Astrocyte of the cerebellum (primary cell): ENCODE data around the gene QSER1.
"Not testable (repeated sequence)": the region's sequence is repeated elsewhere in the genome, so short reads cannot be mapped to it uniquely, and the experiment has no call there.

Experiments
- DNase-seq: peaks from one replicate; pipeline ENCODE4 v3.0.0-alpha.2; 2011; ENCODE audit warnings: low read depth
- H3K4me3 ChIP-seq: 2 replicates; pipeline ENCODE4 v1.5.1; 2011; ENCODE audit warnings: mild to moderate bottlenecking, low read depth, low read length, moderate library complexity
- CTCF ChIP-seq: IDR thresholded peaks from 2 replicates; pipeline ENCODE4 v1.5.1; 2012; ENCODE audit warnings: low read length, low read depth, moderate library complexity, mild to moderate bottlenecking; ENCODE audit errors: missing control alignments
- in situ Hi-C: cut with HindIII; loops from 2 replicates; pipeline ENCODE4 v1.10.0; 2017; ENCODE audit warnings: low sequenced_read_pairs

QSER1 gene

DNA sequence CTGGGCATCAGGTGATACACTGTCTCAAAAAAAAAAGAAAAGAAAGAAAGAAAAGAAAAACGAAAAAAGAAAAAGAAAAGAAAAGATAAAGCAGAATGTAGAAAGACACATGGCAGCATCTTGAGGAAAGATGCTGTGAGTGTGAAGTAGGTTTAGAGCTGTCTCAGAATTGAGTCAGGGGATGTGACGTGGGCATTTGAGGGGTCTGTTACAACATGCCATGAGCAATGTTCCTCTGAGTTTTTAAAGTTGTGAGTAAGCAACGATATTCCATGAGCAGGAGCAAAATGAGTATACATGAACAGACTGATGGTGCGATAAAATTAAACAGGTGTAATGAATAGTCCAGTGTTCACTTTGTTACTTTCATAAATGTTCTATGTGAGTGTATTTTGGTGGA, 11.3 kb upstream of the QSER1 start:
- TF ChIP-seq CTCF: no peak

DNA sequence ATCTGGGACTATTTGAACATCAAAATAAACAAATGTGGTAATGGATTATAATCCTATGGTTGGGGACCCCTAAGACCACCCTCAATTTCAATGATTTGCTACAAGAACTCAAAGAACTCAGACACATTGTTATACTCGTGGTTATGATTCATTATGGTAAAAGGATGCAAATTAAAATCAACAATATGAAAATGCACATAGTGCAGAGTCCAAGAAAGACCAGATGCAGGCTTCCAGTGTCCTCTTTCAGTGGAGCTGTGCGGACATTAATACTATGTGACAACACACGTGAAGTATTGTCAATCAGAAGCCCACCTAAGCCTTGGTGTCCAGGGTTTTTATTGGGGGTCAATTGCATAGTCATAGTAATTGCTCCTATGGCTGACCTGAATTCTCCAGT, 9.2 kb upstream of the QSER1 start:
- no peak overlapping the region for H3K4me3 ChIP-seq
- no peak for DNase-seq
- no peak for TF ChIP-seq CTCF
- in situ Hi-C loops: no loop called here

More for the DNA sequence above, 11.3 kb upstream of the QSER1 start:
- no peak for DNase-seq
- in situ Hi-C loops: no loop called here
- no peak overlapping the region for H3K4me3 ChIP-seq

GRCh38 chr11:32884023-32884422, 8.6 kb upstream of the QSER1 start:
- in situ Hi-C loops: no loop called here
- H3K4me3 ChIP-seq: no peak overlapping the region
- TF ChIP-seq CTCF: no peak
- DNase-seq: no peak

GRCh38 chr11:32884770-32885384, 7.7 kb upstream of the QSER1 start:
- in situ Hi-C loops: no loop called here
- DNase-seq: no peak
- peak; percentile 59 for TF ChIP-seq CTCF
- no peak overlapping the region for H3K4me3 ChIP-seq

GRCh38 chr11:32885556-32885955, 7.1 kb upstream of the QSER1 start:
- H3K4me3 ChIP-seq: no peak overlapping the region
- in situ Hi-C loops: no loop called here
- DNase-seq: no peak
- no peak for TF ChIP-seq CTCF

DNA sequence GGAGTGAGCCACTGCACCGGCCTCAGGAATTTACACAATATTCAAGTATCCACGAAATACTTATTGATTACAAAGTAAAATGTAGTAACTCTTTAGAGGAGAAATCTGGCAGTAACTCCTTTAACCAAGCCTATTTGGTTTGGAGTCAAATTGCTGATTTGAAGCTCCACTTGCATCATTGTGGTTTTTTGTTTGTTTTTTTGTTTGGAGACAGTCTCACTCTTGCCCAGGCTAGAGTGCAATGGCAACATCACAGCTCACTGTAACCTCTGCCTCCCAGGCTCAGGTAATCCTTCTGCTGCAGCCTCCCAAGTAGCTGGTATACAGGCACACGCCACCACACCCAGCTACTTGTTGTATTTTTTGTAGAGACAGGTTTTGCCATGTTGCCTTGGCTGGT, 6.4 kb upstream of the QSER1 start:
- TF ChIP-seq CTCF: no peak
- in situ Hi-C loops: no loop called here
- DNase-seq: no peak

GRCh38 chr11:32887707-32888383, 4.8 kb upstream of the QSER1 start:
- DNase-seq, in situ Hi-C loops, H3K4me3 ChIP-seq: not testable (repeated sequence)

More for the DNA sequence above, 6.4 kb upstream of the QSER1 start:
- no peak overlapping the region for H3K4me3 ChIP-seq

DNA sequence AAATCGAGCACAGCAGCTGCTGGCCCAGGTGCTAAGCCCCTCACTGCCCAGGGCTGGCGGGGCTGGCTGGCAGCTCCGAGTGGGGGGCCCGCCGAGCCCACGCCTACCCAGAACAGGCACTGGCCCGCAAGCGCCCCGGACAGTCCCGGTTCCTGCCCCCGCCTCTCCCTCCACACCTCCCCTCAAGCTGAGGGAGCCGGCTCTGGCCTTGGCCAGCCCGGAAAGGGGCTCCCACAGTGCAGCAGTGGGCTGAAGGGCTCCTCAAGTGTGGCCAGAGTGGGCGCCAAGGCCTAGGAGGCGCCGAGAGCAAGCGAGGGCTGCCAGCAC, 4.3 kb upstream of the QSER1 start:
- DNase-seq, H3K4me3 ChIP-seq, in situ Hi-C loops: not testable (repeated sequence)
